Measurements from ENCODE around the gene CUEDC1. TPM values are rescaled to one million over a fixed set of nuclear protein-coding genes. Genes with fewer than 3 reads are reported as not detected.
A peak's percentile ranks its signal among the peaks of the same experiment; 100 is the strongest.

The CUEDC1 gene
- total and polyA plus RNA-seq, 2 experiments from 2014 or later = 11.1 to 13.6 TPM

DNA sequence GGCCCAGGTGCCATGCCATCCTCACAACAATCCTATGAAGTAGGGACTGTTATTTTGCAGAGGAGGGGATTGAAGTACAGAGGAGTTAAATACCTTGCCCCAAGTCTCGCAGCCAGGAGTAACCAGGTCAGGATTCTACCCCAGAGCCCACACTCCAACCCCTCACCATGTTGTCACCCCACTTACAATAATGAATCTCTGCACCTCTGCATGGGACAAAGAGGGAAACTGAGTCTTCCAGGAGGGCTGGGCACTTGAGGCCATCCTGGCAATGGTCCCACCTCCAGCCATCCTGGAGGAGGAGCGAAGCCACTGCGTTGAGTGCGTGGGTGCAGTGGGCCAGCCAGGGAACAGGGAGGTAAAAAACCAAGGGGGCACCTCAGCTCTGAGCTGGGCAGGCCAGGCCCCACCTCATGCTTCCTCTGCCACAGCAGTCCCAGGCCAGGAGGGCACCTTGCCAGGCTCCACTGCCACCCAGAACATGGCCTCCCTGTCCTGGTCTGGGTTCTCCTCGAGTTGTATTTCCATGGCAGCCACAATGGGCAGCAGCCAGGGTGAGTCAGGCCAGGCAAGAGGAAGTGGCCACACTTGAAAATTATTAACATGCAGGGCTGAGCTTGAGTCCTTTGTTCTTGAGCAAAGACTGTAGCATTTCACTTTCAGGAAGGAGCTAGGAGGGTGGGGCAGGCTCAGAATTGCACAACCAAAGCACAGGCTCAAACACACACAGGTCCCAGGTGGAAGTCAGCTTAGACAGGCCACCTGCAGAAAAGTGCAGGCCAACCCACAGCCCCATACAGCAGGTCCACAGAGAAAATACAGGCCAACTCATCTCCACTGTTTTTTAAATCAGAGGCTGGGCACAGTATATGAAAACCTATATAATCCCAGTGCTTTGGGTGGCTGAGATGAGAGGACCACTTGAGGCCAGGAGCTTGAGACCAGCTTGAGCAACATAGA is 52.1 kb downstream of the CUEDC1 start:
- DNase-seq = peak; percentile 93
- Histone ChIP-seq H3K79me2 (ENCODE audit: insufficient read depth) (peaks cover 83% of the 10 kb centered on the region), H3K4me1 (ENCODE audit: insufficient read depth) (peaks cover 35% of the 10 kb centered on the region), H3K9me2 (ENCODE audit: insufficient read depth) (no peaks in the 10 kb centered on the region), H3F3A (ENCODE audit: insufficient read depth) (peaks cover 13% of the 10 kb centered on the region; the same call in 1 of the 2 replicates), H4K20me1 (ENCODE audit: insufficient read depth) (no peaks in the 10 kb centered on the region), H3K27ac (peak overlapping the region; percentile 85), H3K9me3 (ENCODE audit: low read depth) (no peaks in the 10 kb centered on the region), H3K4me3 (no peak overlapping the region), H3K27me3 (replicated peaks; ENCODE audit: insufficient read depth) (no peaks in the 10 kb centered on the region), H3K9ac (peak overlapping the region; percentile 70), H3K36me3 (ENCODE audit: low read depth) (no peaks in the 10 kb centered on the region), H2AFZ (no peak overlapping the region), H3K4me2 (ENCODE audit: unreplicated experiment) (peak overlapping the region; percentile 57)
- in situ Hi-C loops (cut with MboI) = no loop called here
- 66 to 67% methylated on average over 5 of the region's 5 CpGs for WGBS, 2 experiments (ENCODE audit: low coverage in 1 of 2, low lambda C conversion rate in 2 of 2, missing lambda C conversion rate in 2 of 2)
- TF ChIP-seq EZH2phosphoT487 (IDR thresholded peaks at IDR 0.05; ENCODE audit: insufficient read depth, low read depth) (no peak), EZH2 (IDR thresholded peaks at IDR 0.05; ENCODE audit: insufficient read depth, poor library complexity, severe bottlenecking) (no peak)

DNA sequence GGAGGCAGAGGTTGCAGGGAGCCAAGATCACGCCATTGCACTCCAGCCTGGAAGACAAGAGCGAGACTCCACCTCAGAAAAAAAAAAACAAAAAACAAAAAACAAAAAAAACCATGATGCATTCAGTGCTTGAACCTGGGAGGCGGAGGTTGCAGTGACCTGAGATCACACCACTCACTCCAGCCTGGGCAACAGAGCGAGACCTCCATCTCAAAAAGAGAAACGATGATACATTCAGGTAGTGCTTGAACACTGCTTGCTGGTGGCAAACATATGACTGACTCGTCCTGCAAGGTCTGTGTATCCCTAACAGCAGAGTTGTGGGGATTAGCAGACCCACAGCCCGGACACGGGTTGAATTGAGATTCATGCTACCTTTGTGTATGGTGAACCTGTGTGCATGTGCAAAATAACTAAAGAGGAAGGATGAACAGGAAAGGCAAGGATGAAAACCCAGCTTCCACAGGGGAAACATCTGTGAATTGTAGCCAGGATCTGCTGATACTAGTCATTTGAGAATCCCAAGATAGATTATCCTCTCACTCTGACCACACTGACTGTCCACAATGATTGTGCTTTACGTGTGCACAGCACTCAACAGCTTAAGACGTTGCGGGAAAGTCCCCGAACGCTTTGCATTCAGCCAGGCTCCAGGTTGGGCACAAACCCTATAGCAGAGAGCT is 53.0 kb downstream of the CUEDC1 start:
- peaks cover 35% of the 10 kb centered on the region for H3K4me1 ChIP-seq (ENCODE audit: insufficient read depth)
- in situ Hi-C loops (cut with MboI) = no loop called here

DNA sequence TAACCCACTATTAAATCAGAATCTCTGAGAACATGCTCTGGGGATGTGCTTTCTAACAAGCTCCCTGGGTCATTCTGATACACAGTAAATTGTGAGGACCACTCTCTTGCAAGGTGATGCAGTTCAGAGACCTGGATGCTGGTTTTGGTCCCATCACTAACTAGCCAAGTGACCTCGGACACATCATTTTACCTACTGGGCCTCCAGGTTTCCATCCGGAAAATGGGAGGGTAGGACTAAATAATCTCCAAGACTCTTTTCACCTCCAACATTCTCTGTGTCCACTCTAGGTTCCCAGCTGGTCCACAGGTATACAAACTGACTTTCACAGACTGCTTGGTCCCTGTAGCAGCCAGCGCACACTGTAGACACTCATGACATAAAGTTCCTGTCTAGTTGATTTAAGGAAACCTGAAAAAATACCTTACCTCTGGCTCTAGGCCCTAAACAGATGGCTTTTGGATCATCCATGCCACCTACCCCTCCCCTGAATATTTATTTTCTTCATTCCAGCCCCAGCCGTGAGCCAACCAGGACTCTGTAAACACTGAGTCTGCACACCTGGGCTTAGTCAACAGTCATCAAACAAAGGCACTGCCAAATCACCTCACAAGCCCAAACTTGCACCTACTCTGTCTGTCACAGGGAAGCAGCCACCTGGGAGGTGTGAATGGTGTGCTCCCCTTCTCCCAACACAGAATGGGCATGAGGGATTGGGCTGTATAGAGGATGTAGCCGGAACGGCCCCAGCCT is 54.0 kb downstream of the CUEDC1 start:
- Histone ChIP-seq H3K4me2 (ENCODE audit: unreplicated experiment) (no peak overlapping the region), H3F3A (ENCODE audit: insufficient read depth) (peaks cover 13% of the 10 kb centered on the region; the same call in 1 of the 2 replicates), H3K27ac (no peak overlapping the region), H3K36me3 (ENCODE audit: low read depth) (no peaks in the 10 kb centered on the region), H3K4me1 (ENCODE audit: insufficient read depth) (peaks cover 35% of the 10 kb centered on the region), H3K4me3 (no peak overlapping the region), H3K9me3 (ENCODE audit: low read depth) (no peaks in the 10 kb centered on the region), H3K9ac (no peak overlapping the region), H2AFZ (no peak overlapping the region), H3K9me2 (ENCODE audit: insufficient read depth) (no peaks in the 10 kb centered on the region), H3K79me2 (ENCODE audit: insufficient read depth) (peaks cover 82% of the 10 kb centered on the region), H4K20me1 (ENCODE audit: insufficient read depth) (no peaks in the 10 kb centered on the region), H3K27me3 (replicated peaks; ENCODE audit: insufficient read depth) (no peaks in the 10 kb centered on the region)
- TF ChIP-seq EZH2 (IDR thresholded peaks at IDR 0.05; ENCODE audit: insufficient read depth, poor library complexity, severe bottlenecking) (no peak), EZH2phosphoT487 (IDR thresholded peaks at IDR 0.05; ENCODE audit: insufficient read depth, low read depth) (no peak)
- no peak for DNase-seq
- in situ Hi-C loops (cut with MboI) = no loop called here
- 95 to 97% methylated on average over 6 of the region's 6 CpGs for WGBS, 2 experiments (ENCODE audit: low coverage in 1 of 2, low lambda C conversion rate in 2 of 2, missing lambda C conversion rate in 2 of 2)

More for the DNA sequence above, 53.0 kb downstream of the CUEDC1 start:
- H2AFZ ChIP-seq = no peak overlapping the region
- 91 to 92% methylated on average over 13 of the region's 13 CpGs for WGBS, 2 experiments (ENCODE audit: low coverage in 1 of 2, low lambda C conversion rate in 2 of 2, missing lambda C conversion rate in 2 of 2)
- no peak overlapping the region for H3K9ac ChIP-seq
- peak overlapping the region; percentile 85; the same call in 1 of the 2 replicates for H3K27ac ChIP-seq
- H3K4me3 ChIP-seq = no peak overlapping the region
- no peaks in the 10 kb centered on the region for H3K9me2 ChIP-seq (ENCODE audit: insufficient read depth)
- no peak overlapping the region for H3K4me2 ChIP-seq (ENCODE audit: unreplicated experiment)
- peaks cover 80% of the 10 kb centered on the region for H3K79me2 ChIP-seq (ENCODE audit: insufficient read depth)
- TF ChIP-seq EZH2phosphoT487 (IDR thresholded peaks at IDR 0.05; ENCODE audit: insufficient read depth, low read depth) = no peak
- TF ChIP-seq EZH2 (IDR thresholded peaks at IDR 0.05; ENCODE audit: insufficient read depth, poor library complexity, severe bottlenecking) = no peak
- no peaks in the 10 kb centered on the region for H3K9me3 ChIP-seq (ENCODE audit: low read depth)
- peaks cover 13% of the 10 kb centered on the region; the same call in 1 of the 2 replicates for H3F3A ChIP-seq (ENCODE audit: insufficient read depth)
- no peaks in the 10 kb centered on the region for H4K20me1 ChIP-seq (ENCODE audit: insufficient read depth)
- H3K27me3 ChIP-seq (replicated peaks; ENCODE audit: insufficient read depth) = no peaks in the 10 kb centered on the region
- H3K36me3 ChIP-seq (ENCODE audit: low read depth) = no peaks in the 10 kb centered on the region
- DNase-seq = no peak

DNA sequence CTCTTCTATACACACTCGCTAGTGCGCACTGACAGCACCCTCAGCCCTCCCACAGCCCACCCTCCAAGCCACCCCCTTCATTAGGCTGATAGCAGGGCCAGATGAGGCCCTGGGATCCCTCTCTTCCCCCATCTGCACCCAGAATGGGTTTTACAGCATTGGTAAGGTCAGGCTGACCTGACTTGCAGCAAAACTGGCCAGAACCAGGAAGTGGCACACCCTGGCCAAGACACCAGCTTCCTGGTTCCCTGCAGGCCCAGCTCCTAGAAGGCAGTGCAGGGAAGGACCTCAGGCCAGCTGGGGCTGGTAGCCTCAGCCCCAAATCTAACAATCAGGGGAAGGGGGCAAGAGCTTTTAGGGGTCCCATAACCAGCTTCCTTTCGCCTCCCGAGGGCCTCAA is 55.4 kb downstream of the CUEDC1 start:
- no peak overlapping the region for H3K4me3 ChIP-seq
- no peak overlapping the region for H3K27ac ChIP-seq
- no peaks in the 10 kb centered on the region for H4K20me1 ChIP-seq (ENCODE audit: insufficient read depth)
- TF ChIP-seq EZH2 (IDR thresholded peaks at IDR 0.05; ENCODE audit: insufficient read depth, poor library complexity, severe bottlenecking) = no peak
- no peak for TF ChIP-seq EZH2phosphoT487 (IDR thresholded peaks at IDR 0.05; ENCODE audit: insufficient read depth, low read depth)
- H2AFZ ChIP-seq = no peak overlapping the region
- peaks cover 13% of the 10 kb centered on the region; the same call in 1 of the 2 replicates for H3F3A ChIP-seq (ENCODE audit: insufficient read depth)
- H3K9me2 ChIP-seq (ENCODE audit: insufficient read depth) = no peaks in the 10 kb centered on the region
- H3K9ac ChIP-seq = peak overlapping the region; percentile 26; the same call in 1 of the 2 replicates
- H3K4me1 ChIP-seq (ENCODE audit: insufficient read depth) = peaks cover 38% of the 10 kb centered on the region
- no peaks in the 10 kb centered on the region for H3K36me3 ChIP-seq (ENCODE audit: low read depth)
- no peak overlapping the region for H3K4me2 ChIP-seq (ENCODE audit: unreplicated experiment)
- no peaks in the 10 kb centered on the region for H3K27me3 ChIP-seq (replicated peaks; ENCODE audit: insufficient read depth)
- in situ Hi-C loops (cut with MboI) = no loop called here
- DNase-seq = peak; percentile 45
- 70 to 79% methylated on average over 4 of the region's 4 CpGs for WGBS, 2 experiments (ENCODE audit: low coverage in 1 of 2, low lambda C conversion rate in 2 of 2, missing lambda C conversion rate in 2 of 2)
- peaks cover 81% of the 10 kb centered on the region for H3K79me2 ChIP-seq (ENCODE audit: insufficient read depth)
- no peaks in the 10 kb centered on the region for H3K9me3 ChIP-seq (ENCODE audit: low read depth)
